ENCODE measurements around the gene ZNG1C.
"Not testable (repeated sequence)": the region's sequence is repeated elsewhere in the genome, so short reads cannot be mapped to it uniquely, and the experiment has no call there.

DNA sequence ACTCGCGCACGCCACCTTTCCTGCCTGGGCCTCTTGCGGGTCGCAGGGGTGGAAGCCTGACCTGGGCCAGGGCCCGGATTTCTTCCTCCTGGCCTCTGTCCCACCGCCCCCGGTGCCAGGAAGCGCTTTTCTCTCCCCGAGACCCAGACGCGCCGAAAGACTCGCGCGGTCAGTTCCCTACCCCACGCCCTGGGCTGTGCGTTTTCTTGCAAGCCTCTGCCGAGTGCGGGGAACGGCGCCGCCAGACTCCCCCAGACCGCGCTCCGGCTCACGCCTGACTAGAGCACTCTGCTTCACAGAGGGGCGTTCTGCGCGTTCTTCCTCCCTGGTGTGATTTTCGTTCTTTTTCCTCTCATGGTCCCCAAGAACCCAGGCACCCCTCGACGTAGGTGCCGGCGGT is 65.3 kb downstream of the ZNG1C start:
- not testable (repeated sequence) for TF ChIP-seq CTCF, POLR2A (IDR thresholded peaks at IDR 0.05)
